GM12891 (cell line): ENCODE measurements around the gene FAM83E.
"Not testable (repeated sequence)": the region's sequence is repeated elsewhere in the genome, so short reads cannot be mapped to it uniquely, and the experiment has no call there.

ENCODE experiments used
- DNase-seq: peaks from one replicate; pipeline ENCODE4 v3.0.0; 2011; ENCODE audit warnings: low spot score; ENCODE audit not compliant: insufficient read length
- FAIRE-seq: peaks from 2 replicates; lab custom pipeline; 2011; peaks lifted over from hg19 to GRCh38; lab: Jason Lieb, UNC
- PAX5 ChIP-seq: IDR thresholded peaks from 2 replicates; pipeline ENCODE4 v1.6.1; 2011; ENCODE audit warnings: low read length, moderate library complexity, mild to moderate bottlenecking; ENCODE audit not compliant: insufficient read depth, severe bottlenecking
- POLR2A ChIP-seq: IDR thresholded peaks from 2 replicates; pipeline ENCODE4 v1.6.1; 2011; ENCODE audit warnings: low read depth, low read length, control low read depth
- POLR2AphosphoS5 ChIP-seq: IDR thresholded peaks from 2 replicates; pipeline ENCODE4 v1.6.1; 2011; ENCODE audit warnings: low read depth, low read length, control low read depth
- POU2F2 ChIP-seq: IDR thresholded peaks from 2 replicates; pipeline ENCODE4 v1.6.1; 2011; ENCODE audit warnings: low read depth, mild to moderate bottlenecking, control low read depth, low read length, moderate library complexity
- SPI1 ChIP-seq: IDR thresholded peaks from 2 replicates; pipeline ENCODE4 v1.6.1; 2011; ENCODE audit warnings: low read depth, low read length, control low read depth
- TAF1 ChIP-seq: IDR thresholded peaks from 2 replicates; pipeline ENCODE4 v1.6.1; 2011; ENCODE audit warnings: low read depth, low read length, control low read depth

Gene FAM83E

DNA sequence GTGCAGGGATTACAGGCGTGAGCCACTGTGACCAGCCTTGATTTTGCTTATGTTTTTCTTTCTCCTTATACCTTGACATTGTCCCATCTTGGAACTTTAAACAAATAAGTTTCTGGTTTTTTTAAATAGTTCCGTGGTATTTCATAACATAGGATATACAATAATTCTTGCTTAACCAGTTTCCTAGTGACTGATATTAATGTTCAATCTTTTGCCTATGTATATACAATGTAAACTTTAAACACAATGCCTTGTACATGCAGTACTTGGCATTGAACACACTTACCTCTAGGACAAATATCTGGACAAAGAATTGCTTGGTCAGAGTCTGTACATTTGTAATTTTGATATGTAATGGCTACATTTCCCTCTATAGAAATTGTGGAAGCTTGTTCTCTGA is 32.7 kb downstream of the FAM83E start:
- FAIRE-seq (no peak), DNase-seq (no peak)
- no peak for TF ChIP-seq PAX5
- TF ChIP-seq POLR2A: no peak
- no peak for TF ChIP-seq SPI1
- TF ChIP-seq POLR2AphosphoS5: no peak
- TF ChIP-seq TAF1: no peak
- no peak for TF ChIP-seq POU2F2

DNA sequence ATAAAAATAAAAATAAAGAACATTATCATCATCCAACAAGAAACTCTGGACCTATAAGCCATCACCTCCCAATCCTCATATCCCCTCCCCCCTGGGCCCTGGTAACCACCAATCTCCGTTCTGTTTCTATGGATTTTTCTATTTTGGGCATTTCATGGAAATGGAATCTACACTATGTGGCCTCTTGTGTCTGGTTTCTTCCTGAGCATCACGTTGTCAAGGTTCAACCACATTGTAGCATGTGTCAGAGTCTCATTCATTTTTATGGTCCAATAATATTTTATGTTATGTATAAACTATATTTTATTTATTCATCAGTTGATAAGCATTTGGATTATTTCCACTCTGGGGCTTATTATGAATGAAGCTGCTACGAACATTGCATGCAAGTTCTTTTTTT is 36.0 kb downstream of the FAM83E start:
- TF ChIP-seq TAF1: no peak
- no peak for TF ChIP-seq SPI1
- TF ChIP-seq PAX5: no peak
- TF ChIP-seq POU2F2: no peak
- no peak for DNase-seq
- FAIRE-seq: no peak

DNA sequence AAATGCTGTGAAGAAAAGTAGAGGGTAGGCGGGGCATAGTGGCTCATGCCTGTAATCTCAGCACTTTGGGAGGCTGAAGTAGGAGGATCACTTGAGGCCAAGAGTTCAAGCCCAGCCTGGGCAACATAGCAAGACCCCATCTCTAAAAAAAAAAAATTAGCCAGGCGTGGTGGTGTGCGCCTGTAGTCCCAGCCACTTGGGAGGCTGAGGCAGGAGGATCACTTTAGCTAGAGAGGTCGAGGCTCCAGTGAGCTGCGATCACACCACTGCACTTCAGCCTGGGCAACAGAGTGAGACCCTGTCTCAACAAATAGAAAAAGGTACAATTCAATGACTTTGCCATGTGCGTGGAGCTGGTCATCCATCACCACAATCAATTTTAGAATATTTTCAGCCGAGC is 37.0 kb downstream of the FAM83E start:
- FAIRE-seq, DNase-seq: not testable (repeated sequence)

DNA sequence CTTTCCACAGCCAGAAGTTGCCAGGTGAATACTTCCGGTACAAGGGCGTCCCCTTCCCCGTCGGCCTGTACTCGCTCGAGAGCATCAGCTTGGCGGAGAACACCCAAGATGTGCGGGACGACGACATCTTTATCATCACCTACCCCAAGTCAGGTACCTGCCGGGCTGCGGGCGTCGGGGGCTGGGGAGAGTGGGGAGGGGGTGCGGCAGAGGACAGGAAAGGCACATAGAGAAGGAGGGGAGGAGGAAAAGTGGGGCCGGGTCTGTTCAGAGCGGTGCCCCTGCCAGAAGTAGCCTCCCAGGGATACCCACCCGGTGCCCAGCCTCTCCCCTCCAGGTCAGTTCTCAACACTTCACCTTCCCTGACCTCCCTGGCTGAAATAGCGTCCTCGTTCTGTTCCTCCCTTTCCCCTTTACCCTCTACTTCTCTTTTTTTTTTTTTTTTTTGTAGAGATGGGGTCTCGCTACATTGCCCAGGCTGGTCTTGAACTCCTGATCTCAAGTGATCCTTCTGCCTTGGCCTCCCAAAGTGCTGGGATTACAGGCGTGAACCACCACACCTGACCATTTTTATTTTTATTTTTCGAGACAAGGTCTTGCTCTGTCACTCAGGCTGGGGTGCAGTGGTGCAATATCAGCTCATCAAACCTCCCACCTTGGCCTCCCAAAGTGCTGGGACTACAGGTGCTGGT is 38.8 kb downstream of the FAM83E start:
- TF ChIP-seq POLR2AphosphoS5 (no peak), POU2F2 (no peak), SPI1 (no peak), POLR2A (no peak), TAF1 (no peak), PAX5 (no peak)
- no peak for DNase-seq
- FAIRE-seq: no peak

DNA sequence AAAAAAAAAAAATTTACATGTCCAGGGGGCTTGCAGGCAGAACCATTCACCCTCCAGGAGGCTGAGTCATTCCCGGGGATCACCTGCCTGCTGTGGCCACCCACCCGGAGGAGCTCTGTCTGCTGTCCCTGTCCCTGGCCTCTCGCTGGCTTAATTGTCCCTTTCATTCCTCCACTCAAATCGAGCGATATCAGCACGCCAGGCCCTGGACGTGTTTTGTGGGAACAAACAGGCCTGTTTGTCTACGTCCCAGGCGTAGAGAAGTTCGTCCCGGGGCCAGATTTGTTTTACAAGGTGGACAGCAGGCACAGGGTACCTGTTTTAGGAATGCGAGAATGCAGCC is 41.7 kb downstream of the FAM83E start:
- TF ChIP-seq POLR2A: no peak
- no peak for TF ChIP-seq PAX5
- no peak for TF ChIP-seq SPI1
- TF ChIP-seq TAF1: no peak
- no peak for TF ChIP-seq POU2F2
- TF ChIP-seq POLR2AphosphoS5: no peak
- DNase-seq (no peak), FAIRE-seq (no peak)

DNA sequence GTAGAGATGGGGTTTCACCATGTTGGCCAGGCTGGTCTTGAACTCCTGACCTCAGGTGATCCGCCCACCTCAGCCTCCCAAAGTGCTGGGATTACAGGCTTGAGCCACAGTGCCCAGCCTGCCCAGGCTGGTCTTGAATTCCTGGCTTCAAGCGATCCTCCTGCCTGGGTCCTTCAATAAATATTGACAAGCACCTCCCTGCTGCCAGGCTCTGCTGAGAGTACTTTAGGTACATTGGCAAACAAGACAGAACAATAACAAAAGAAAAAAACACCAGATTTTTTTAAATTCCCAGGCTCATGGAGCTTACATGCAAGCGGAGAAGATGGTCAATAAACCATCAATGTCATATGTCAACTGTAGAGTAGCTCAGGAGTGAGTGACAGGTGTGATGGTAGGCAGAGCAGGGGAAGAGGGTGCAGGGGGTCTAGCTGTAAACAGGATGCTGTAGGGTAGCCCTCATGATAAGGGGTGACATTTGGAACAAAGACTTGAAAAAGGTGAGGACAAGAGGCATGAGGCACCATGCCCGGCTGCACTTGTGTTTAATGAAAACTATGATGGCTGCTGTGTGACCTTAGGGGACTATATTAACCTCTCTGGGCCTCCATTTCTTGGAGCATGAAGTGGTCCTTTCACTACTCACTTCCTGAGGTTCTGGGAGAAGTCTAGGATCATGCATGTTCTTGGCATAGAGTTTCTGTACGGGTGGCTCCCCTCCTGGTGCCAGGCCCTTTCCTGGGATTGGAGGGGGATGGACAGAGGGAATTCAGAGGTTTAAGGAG is 43.3 kb downstream of the FAM83E start:
- DNase-seq (no peak), FAIRE-seq (no peak)
- TF ChIP-seq POLR2A: no peak

DNA sequence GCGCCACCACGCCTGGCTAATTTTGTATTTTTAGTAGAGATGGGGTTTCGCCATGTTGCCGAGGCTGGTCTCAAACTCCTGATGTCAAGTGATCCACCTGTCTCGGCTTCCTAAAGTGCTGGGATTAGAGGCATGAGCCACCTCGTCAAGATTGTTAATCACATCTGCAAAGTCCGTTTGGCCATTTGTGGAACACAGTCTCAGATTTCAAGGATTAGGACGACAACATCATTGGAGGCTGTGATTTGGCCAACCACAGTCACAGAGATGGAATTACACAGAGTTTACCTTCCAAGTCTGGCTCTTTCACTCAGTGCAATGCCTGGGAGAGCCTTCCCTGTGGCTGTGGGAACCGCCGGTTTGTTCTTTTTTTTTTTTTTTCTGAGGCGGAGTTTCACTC is 45.1 kb downstream of the FAM83E start:
- DNase-seq: no peak
- no peak for FAIRE-seq

DNA sequence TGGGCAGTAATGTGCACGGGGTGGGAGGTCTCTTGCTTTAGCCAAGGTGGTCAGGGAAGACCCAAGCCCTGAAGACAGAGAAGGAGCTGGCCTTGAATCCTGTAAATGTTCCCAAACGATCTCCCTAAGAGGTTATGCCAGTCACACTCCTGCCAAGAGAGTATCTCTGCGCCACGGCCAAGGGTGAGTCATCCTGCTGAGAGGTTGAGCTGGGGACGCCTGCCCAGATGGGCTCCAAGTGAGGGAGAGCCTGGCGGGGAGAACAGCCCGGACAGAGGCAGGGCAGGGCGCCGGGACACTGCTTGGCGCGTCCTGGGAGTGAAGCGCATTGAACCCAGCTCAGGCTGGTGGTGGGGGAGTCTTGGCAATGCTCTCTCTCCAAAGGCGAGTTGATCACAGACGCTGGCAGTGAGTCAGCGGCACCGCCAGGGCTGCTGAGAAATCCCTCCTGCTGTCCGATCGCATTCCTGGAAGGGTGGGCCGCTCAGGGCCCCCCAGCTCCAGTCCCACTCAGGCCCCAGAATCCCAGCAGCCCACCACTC is 46.5 kb downstream of the FAM83E start:
- FAIRE-seq (no peak), DNase-seq (no peak)
- TF ChIP-seq POLR2AphosphoS5 (no peak), POU2F2 (no peak), SPI1 (no peak), TAF1 (no peak), PAX5 (no peak), POLR2A (no peak)

More for the DNA sequence above, 45.1 kb downstream of the FAM83E start:
- TF ChIP-seq SPI1 (no peak), POLR2AphosphoS5 (no peak), POU2F2 (no peak), TAF1 (no peak), POLR2A (no peak), PAX5 (no peak)

DNA sequence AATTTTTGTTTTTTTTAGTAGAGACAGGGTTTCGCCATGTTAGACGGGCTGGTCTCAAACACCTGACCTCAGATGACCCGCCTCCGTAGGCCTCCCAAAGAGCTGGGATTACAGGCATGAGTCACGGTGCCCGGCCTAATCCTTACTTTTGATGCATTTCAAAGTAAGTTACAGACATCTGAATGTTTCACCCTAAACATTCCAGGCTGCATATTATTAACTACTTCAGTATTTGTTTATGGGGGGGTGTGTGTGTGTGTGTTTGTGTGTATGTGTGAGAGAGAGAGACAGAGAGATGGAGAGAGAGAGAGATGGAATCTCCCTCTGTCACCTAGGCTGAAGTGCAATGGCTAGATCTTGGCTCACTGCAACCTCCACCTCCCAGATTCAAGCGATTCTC is 49.8 kb downstream of the FAM83E start:
- DNase-seq (no peak), FAIRE-seq (no peak)
- no peak for TF ChIP-seq POLR2AphosphoS5
- TF ChIP-seq PAX5: no peak
- TF ChIP-seq POLR2A: no peak
